ENCODE measurements around the gene ZSCAN22.
A peak's percentile ranks its signal among the peaks of the same experiment; 100 is the strongest.

The ZSCAN22 gene

GRCh38 chr19:58379246-58379645 is 52.5 kb downstream of the ZSCAN22 start:
- no peak for DNase-seq

GRCh38 chr19:58380037-58380661 is 53.4 kb downstream of the ZSCAN22 start:
- DNase-seq, result no peak

GRCh38 chr19:58380662-58381459 is 54.1 kb downstream of the ZSCAN22 start, which contains the start of gene ZNF837:
Gene ZNF837 (minus strand): TSS chr19:58381030. CDS start chr19:58369332, 11,698 bp downstream.
- DNase-seq, result peak; percentile 90

DNA sequence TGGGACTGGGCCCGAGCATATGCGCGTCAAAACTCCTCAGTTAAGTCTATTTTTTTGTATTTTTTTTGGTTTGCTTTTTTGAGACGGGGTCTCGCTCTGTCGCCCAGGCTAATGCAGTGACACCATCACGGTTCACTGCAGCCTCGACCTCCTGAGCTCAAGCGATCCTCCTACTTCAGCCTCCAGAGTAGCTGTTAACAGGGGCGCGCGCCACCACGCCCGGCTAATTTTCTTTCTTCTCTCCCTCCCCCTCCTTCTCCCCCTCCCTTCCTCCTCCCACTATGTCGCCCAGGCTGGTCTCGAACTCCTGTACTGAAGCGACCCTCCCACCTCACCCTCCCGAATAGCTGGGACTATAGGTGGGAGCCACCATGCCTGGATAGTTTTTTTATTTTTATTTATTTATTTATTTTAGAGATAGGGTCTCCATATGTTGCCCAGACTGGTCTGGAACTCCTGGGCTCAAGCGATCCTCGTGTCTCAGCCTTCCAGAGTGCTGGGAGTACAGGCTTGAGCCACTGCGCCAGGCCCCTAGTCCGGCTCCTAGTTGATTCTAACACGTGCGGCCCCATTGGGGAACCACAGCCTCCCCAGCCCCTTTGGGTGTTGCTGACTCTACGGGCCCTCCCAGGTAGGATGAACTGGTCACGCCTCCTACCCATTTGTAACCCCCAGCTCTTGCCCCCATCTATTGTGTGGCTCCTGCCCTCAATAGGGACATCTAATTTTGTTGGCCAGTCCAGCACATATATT is 54.8 kb downstream of the ZSCAN22 start:
- no peak for DNase-seq

DNA sequence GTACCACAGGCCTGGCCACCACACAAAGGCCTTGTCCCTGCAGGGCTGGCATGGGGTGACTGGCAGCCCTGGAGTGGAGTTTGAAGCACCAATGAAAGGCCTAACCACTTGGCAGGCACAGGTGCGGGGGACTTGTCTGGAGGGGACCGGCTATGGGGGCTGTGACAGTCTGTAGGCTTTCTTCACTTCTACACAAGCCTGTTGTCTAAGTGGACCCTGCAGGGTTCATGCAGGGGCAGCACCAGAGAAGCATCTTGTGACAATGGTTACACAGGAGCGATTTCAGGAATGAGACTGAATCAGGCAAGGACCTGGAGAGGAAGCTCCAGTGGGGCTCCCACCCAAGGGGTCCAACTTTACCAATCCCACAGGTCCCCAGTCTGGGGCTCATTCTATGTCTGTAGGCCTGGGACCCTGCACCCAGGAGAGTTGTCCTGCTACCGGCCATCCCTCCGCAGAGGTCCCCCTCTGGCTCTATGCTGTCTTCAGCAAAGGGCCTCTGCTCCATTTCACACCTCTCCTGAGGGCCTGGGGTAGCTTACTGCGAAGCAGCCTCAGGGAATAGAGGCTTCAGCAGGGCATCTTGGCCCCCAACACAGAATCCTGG is 56.3 kb downstream of the ZSCAN22 start:
- no peak for DNase-seq

DNA sequence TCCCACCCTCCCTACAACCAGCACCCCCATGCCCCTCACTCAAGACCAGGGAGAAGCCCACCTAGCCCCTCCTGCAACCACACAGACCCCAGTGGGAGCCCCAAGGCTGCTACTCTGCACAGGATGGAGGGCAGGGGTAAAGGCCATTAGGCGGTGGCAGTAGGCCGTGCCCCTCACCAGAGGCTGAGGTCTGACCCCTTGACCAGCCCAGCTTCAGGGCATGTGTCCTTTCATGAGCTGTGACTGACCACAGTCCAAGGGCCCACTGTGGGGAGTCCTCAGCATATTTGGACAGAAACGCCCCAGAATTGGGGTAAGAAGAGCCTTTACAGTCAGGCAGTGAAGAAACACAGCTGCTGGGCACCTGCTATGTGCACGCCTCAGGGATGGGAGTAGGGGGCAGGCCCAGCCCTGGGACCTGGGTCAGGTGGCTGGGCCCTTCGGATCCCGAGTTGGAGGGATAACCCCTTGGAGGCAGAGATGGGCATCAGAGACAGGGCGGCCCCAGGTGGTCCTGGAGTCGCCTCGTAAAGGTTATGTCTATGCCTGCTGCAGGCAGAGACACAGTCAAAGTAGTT is 58.6 kb downstream of the ZSCAN22 start:
- no peak for DNase-seq

GRCh38 chr19:58385891-58386575 is 59.2 kb downstream of the ZSCAN22 start:
- no peak for DNase-seq

DNA sequence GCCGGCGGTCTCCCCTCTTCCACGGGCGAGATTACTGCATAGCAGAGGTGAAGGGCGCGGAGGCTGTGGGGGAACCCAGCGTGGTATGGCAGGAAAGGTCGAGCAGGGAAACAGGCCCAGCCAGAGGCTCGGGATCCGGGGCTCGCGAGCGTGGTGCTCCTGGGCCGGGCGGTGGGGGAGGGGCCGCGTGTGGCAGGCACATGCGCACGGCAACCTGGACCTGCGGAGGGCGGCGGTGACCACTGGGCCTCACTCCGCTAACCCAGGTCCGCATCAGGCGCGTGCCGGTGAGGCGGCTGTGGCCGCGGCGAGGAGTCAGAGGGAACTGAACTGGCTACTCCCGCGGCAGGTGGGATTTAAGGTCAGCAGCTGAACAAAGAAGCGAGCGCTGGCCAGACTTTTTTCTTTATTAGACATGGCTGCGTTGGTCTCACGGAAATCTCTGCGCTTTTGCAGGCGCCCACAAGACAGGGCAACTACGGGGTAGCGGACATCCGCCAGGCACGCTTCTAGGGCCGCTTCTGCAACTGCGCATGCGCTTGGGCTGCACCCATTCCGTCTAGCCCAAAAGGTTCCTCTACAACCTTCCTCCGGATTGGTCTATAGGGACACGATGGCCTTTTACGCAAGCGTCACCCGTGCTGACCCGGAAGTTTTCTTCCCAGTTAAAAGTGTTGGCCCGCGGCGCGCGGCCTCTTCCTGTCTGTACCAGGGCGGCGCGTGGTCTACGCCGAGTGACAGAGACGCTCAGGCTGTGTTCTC is 60.0 kb downstream of the ZSCAN22 start, which contains the start of gene RPS5:
TSS of gene RPS5 (plus strand) at position 694 of the 762 bp plus-strand sequence. CDS start 869 bp downstream, outside the sequence.
- DNase-seq, result peak; percentile 84

DNA sequence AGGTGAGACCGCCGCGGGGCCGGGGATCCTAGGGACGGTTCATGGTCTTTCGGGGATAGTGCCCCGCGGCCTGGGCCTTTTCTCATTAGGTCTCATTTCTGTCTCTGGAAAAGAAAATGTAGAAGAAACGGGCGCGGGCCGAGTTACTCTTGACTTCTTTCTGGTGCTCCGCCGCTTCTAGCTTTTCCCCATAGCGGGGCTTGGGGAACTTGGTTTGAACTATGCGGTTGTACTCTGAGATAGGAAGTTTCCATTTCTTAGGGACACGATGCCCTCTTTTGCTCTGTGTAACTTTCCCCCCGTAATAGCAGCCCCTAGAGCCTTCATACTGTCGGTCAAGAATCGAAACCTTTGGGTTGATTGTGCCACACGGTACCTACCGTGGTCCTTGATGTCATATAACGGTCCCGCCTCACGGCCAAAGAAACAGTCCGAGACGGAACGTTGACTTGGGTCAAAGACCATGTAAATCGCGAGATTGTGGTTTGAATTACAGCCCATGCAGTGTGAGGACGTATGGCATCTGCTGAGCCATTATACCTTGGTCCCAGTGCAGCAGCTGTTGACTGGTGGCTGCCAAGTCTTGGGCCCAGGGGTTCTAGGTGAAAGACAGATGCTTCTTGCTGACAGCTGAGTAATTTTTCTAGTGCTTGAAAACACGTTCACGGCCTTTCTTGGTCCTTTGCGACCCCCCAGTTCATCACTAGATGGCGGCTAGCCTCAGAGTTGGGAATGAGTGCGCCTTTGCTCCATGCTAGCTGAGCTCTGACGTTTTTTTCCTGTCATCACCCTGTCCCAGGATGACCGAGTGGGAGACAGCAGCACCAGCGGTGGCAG is 60.8 kb downstream of the ZSCAN22 start:
- no peak for DNase-seq

DNA sequence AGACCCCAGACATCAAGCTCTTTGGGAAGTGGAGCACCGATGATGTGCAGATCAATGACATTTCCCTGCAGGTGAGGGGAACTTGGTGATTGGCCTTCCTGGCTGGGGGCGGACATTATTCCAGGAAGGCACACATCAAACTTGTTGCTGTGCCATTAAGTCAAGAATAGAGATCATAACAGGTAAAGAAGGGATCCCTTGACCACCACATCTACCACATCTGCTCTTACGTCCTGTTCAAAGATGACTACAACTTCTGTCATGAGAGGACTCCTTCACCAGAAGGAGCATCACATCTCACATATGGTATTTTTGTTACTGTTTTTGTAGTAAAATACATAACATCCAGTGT is 61.4 kb downstream of the ZSCAN22 start:
- DNase-seq, result no peak
